HG02970 (cell line): ENCODE data around the gene PCYT1A.

ENCODE experiments used
- ATAC-seq: cut with Tn5 transposase; IDR thresholded peaks from one replicate; pipeline ENCODE4 v1.9.1; 2021; ENCODE audit warnings: mild to moderate bottlenecking, moderate library complexity, moderate number of reproducible peaks; ENCODE audit not compliant: unreplicated experiment, low FRiP score

The PCYT1A gene

GRCh38 chr3:196240424-196240823 lies 47.1 kb downstream of the PCYT1A start:
- ATAC-seq = no peak

GRCh38 chr3:196238612-196239560 lies 48.6 kb downstream of the PCYT1A start:
- ATAC-seq = no peak

GRCh38 chr3:196237203-196237602 lies 50.3 kb downstream of the PCYT1A start:
- no peak for ATAC-seq

- ATAC-seq = no peak
Observed at GRCh38 chr3:196236223-196236622, 51.3 kb downstream of the PCYT1A start.

- ATAC-seq = no peak
Observed at GRCh38 chr3:196235452-196236122, 51.9 kb downstream of the PCYT1A start.

GRCh38 chr3:196232882-196233251 lies 54.7 kb downstream of the PCYT1A start:
- no peak for ATAC-seq

GRCh38 chr3:196232154-196232881 lies 55.2 kb downstream of the PCYT1A start:
- ATAC-seq = no peak

GRCh38 chr3:196227629-196228493 lies 59.7 kb downstream of the PCYT1A start:
- no peak for ATAC-seq

- ATAC-seq = no peak
Observed at GRCh38 chr3:196227121-196227561, 60.4 kb downstream of the PCYT1A start.

GRCh38 chr3:196225763-196226364 lies 61.7 kb downstream of the PCYT1A start:
- no peak for ATAC-seq

- ATAC-seq = no peak
Observed at GRCh38 chr3:196225086-196225485, 62.4 kb downstream of the PCYT1A start.

- ATAC-seq = no peak
Observed at GRCh38 chr3:196222876-196223595, 64.5 kb downstream of the PCYT1A start.

- no peak for ATAC-seq
Observed at GRCh38 chr3:196220991-196221390, 66.5 kb downstream of the PCYT1A start.

GRCh38 chr3:196220587-196220986 lies 66.9 kb downstream of the PCYT1A start:
- no peak for ATAC-seq

- ATAC-seq = no peak
Observed at GRCh38 chr3:196219970-196220311, 67.6 kb downstream of the PCYT1A start.

GRCh38 chr3:196219194-196219969 lies 68.1 kb downstream of the PCYT1A start:
- no peak for ATAC-seq

GRCh38 chr3:196218155-196218712 lies 69.3 kb downstream of the PCYT1A start:
- ATAC-seq = no peak
